Activated CD4-positive, alpha-beta T cell treated with anti-CD3 and anti-CD28 coated beads, Interleukin-2, amount 50 U/mL, for 16 hours (primary cell): ENCODE results near the gene BCO2.

Experiments used
- DNase-seq: peaks from one replicate; pipeline ENCODE4 v3.0.0-alpha.2; 2020

The BCO2 gene

GRCh38 chr11:112260490-112260889, 85.2 kb downstream of the BCO2 start, which contains the start of gene PLET1:
TSS of gene PLET1 (minus strand) at chr11:112260860. CDS start at chr11:112260589, 271 bp downstream.
- DNase-seq, result no peak

- no peak for DNase-seq
These were observed 90.5 kb downstream of the BCO2 start for GRCh38 chr11:112265659-112266409.

GRCh38 chr11:112266410-112266778, 91.1 kb downstream of the BCO2 start:
- DNase-seq, result no peak

GRCh38 chr11:112267188-112267591, 91.9 kb downstream of the BCO2 start:
- DNase-seq, result no peak

GRCh38 chr11:112268406-112268805, 93.1 kb downstream of the BCO2 start:
- no peak for DNase-seq
